Neural progenitor cell (in vitro differentiated cells): Measurements from ENCODE around the gene ZNF41. TPM values are rescaled to one million over a fixed set of nuclear protein-coding genes. Genes with fewer than 3 reads are reported as not detected.

Experiments
- DNase-seq: peaks from one replicate; pipeline ENCODE4 v3.0.0-alpha.2; 2016; ENCODE audit warnings: low spot score
- H2AFZ ChIP-seq: fragments of 200-600 bp; sonication (generic); replicated peaks from 2 replicates; pipeline ENCODE4 v1.6.1; 2016; ENCODE audit warnings: antibody characterized with exemption
- H3F3A ChIP-seq: fragments of 200-600 bp; sonication (generic); 2 replicates; pipeline ENCODE4 v1.6.1; 2016; ENCODE audit warnings: antibody characterized with exemption, low read depth
- H3K27ac ChIP-seq: fragments of 200-600 bp; sonication (generic); 2 replicates; pipeline ENCODE4 v1.5.1; 2016; ENCODE audit warnings: mild to moderate bottlenecking
- H3K27me3 ChIP-seq: fragments of 200-600 bp; sonication (generic); 2 replicates; pipeline ENCODE4 v1.6.1; 2016; ENCODE audit warnings: mild to moderate bottlenecking, moderate library complexity
- H3K36me3 ChIP-seq: fragments of 200-600 bp; sonication (generic); 2 replicates; pipeline ENCODE4 v1.5.1; 2016
- H3K4me1 ChIP-seq: fragments of 200-600 bp; sonication (generic); 2 replicates; pipeline ENCODE4 v1.6.1; 2016; ENCODE audit warnings: mixed run types
- H3K4me2 ChIP-seq: fragments of 200-600 bp; sonication (generic); 2 replicates; pipeline ENCODE4 v1.6.1; 2016
- H3K4me3 ChIP-seq: fragments of 200-600 bp; sonication (generic); 2 replicates; pipeline ENCODE4 v1.5.1; 2016
- H3K79me2 ChIP-seq: fragments of 200-600 bp; sonication (generic); 2 replicates; pipeline ENCODE4 v1.6.1; 2016; ENCODE audit warnings: low read depth
- H3K9ac ChIP-seq: fragments of 200-600 bp; sonication (generic); 2 replicates; pipeline ENCODE4 v1.6.1; 2016
- H3K9me3 ChIP-seq: fragments of 200-600 bp; sonication (generic); 2 replicates; pipeline ENCODE4 v1.5.1; 2016; ENCODE audit warnings: low read depth
- H4K20me1 ChIP-seq: fragments of 200-600 bp; sonication (generic); 2 replicates; pipeline ENCODE4 v1.6.1; 2016; ENCODE audit warnings: low read depth
- H3K27ac Mint-ChIP-seq: 3 replicates; pipeline ENCODE4 v1.8.0; 2021; ENCODE audit warnings: mixed read lengths
- H3K27me3 Mint-ChIP-seq: 2 replicates; pipeline ENCODE4 v1.8.0; 2022; ENCODE audit warnings: low read depth, mild to moderate bottlenecking, inconsistent platforms, moderate library complexity, mixed read lengths; ENCODE audit not compliant: insufficient read depth
- H3K36me3 Mint-ChIP-seq: 3 replicates; pipeline ENCODE4 v1.8.0; 2021; ENCODE audit warnings: mixed read lengths
- H3K4me1 Mint-ChIP-seq: 3 replicates; pipeline ENCODE4 v1.8.0; 2021; ENCODE audit warnings: mixed read lengths
- H3K4me3 Mint-ChIP-seq: 3 replicates; pipeline ENCODE4 v1.8.0; 2021; ENCODE audit warnings: mild to moderate bottlenecking, moderate library complexity, mixed read lengths
- H3K9me3 Mint-ChIP-seq: 3 replicates; pipeline ENCODE4 v1.8.0; 2020; ENCODE audit warnings: mixed read lengths
- CTCF ChIP-seq: fragments of 200-600 bp; sonication (generic); IDR thresholded peaks from 2 replicates; pipeline ENCODE4 v1.5.1; 2017; ENCODE audit warnings: antibody characterized with exemption, mild to moderate bottlenecking
- EZH2 ChIP-seq: fragments of 200-600 bp; sonication (generic); IDR thresholded peaks from 2 replicates; pipeline ENCODE4 v1.6.1; 2017; ENCODE audit warnings: antibody characterized with exemption, mild to moderate bottlenecking, moderate library complexity
- EZH2phosphoT487 ChIP-seq: fragments of 200-600 bp; sonication (generic); IDR thresholded peaks from 2 replicates; pipeline ENCODE4 v1.6.1; 2017; ENCODE audit warnings: antibody characterized with exemption
- total RNA-seq: library from RNA; depleted of rRNA; stranded (reverse); fragments of >200 nt; gene quantifications from 2 replicates; pipeline ENCODE4 v1.2.3, GENCODE V29; 2015; ENCODE audit warnings: low replicate concordance

Gene ZNF41
- total RNA-seq, 1 donor from 2014 or later, result 5.1 TPM

GRCh38 chrX:47448165-47448806, 34.7 kb downstream of the ZNF41 start:
- Histone ChIP-seq H3K4me1 (no peaks in the 10 kb centered on the region), H3K9ac (no peak overlapping the region), H3K79me2 (no peaks in the 10 kb centered on the region), H3K27me3 (no peaks in the 10 kb centered on the region), H4K20me1 (no peaks in the 10 kb centered on the region), H3K27ac (no peak overlapping the region), H3K4me3 (no peak overlapping the region), H3K9me3 (peaks cover 30% of the 10 kb centered on the region), H2AFZ (no peak overlapping the region), H3K36me3 (peaks cover 14% of the 10 kb centered on the region), H3K4me2 (no peak overlapping the region), H3F3A (no peaks in the 10 kb centered on the region)
- Mint-ChIP-seq H3K4me3 (no peak overlapping the region), H3K4me1 (no peaks in the 10 kb centered on the region), H3K27me3 (peaks cover 2% of the 10 kb centered on the region), H3K9me3 (peaks cover 72% of the 10 kb centered on the region), H3K36me3 (peaks cover 56% of the 10 kb centered on the region), H3K27ac (no peak overlapping the region)
- TF ChIP-seq EZH2phosphoT487 (no peak), CTCF (no peak), EZH2 (no peak)
- DNase-seq, result no peak

GRCh38 chrX:47447607-47448006, 35.4 kb downstream of the ZNF41 start:
- Histone ChIP-seq H2AFZ (no peak overlapping the region), H3K79me2 (no peaks in the 10 kb centered on the region), H3K9me3 (peaks cover 30% of the 10 kb centered on the region), H3K27ac (no peak overlapping the region), H3K4me1 (no peaks in the 10 kb centered on the region), H4K20me1 (no peaks in the 10 kb centered on the region), H3F3A (no peaks in the 10 kb centered on the region), H3K27me3 (no peaks in the 10 kb centered on the region), H3K36me3 (peaks cover 9% of the 10 kb centered on the region), H3K4me2 (no peak overlapping the region), H3K9ac (no peak overlapping the region), H3K4me3 (no peak overlapping the region)
- TF ChIP-seq CTCF (no peak), EZH2 (no peak), EZH2phosphoT487 (no peak)
- Mint-ChIP-seq H3K27ac (no peak overlapping the region), H3K4me1 (no peaks in the 10 kb centered on the region), H3K4me3 (no peak overlapping the region), H3K36me3 (peaks cover 50% of the 10 kb centered on the region), H3K27me3 (peaks cover 2% of the 10 kb centered on the region), H3K9me3 (peaks cover 70% of the 10 kb centered on the region)
- no peak for DNase-seq

- Mint-ChIP-seq H3K9me3 (peaks cover 66% of the 10 kb centered on the region), H3K4me1 (no peaks in the 10 kb centered on the region), H3K27me3 (no peaks in the 10 kb centered on the region), H3K27ac (no peak overlapping the region), H3K4me3 (no peak overlapping the region), H3K36me3 (peaks cover 44% of the 10 kb centered on the region)
- Histone ChIP-seq H3K27me3 (no peaks in the 10 kb centered on the region), H3K36me3 (peaks cover 9% of the 10 kb centered on the region), H3K27ac (no peak overlapping the region), H3K4me2 (no peak overlapping the region), H3K4me3 (no peak overlapping the region), H2AFZ (no peak overlapping the region), H4K20me1 (no peaks in the 10 kb centered on the region), H3K4me1 (no peaks in the 10 kb centered on the region), H3F3A (no peaks in the 10 kb centered on the region), H3K9me3 (peaks cover 30% of the 10 kb centered on the region), H3K9ac (no peak overlapping the region), H3K79me2 (no peaks in the 10 kb centered on the region)
- TF ChIP-seq EZH2, result no peak
- no peak for TF ChIP-seq CTCF
- no peak for TF ChIP-seq EZH2phosphoT487
- DNase-seq, result no peak
These were observed 36.1 kb downstream of the ZNF41 start for GRCh38 chrX:47446971-47447370.
